HG03135 (cell line): Measurements from ENCODE around the gene IFIT3.

Experiments used
- ATAC-seq: cut with Tn5 transposase; IDR thresholded peaks from one replicate; pipeline ENCODE4 v1.9.1; 2021; ENCODE audit warnings: mild to moderate bottlenecking, moderate library complexity; ENCODE audit not compliant: unreplicated experiment

The IFIT3 gene

DNA sequence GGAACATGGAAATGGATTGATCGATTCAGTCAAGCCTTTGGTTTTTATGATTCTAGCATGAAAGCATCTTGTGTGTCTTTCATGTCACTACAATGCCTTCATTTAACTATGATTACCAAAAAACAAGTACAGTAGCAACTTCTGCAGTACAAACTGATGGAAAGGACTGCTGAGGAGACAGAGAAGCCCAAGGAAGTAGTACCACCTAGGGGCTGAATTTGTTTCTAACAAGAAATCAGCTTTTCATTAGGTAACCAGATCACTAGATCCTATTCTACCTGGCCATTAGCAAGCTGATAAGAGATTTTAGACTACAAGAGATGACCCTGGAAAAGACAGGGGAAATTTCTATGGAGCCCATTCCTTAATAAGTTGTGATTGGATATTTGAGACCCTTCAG is 61.5 kb downstream of the IFIT3 start:
- ATAC-seq = no peak
